ENCODE measurements around the gene VAPB. TPM values are rescaled to one million over a fixed set of nuclear protein-coding genes. Genes with fewer than 3 reads are reported as not detected.

Gene VAPB
- total RNA-seq, 1 experiment from 2014 or later = 51.1 TPM

DNA sequence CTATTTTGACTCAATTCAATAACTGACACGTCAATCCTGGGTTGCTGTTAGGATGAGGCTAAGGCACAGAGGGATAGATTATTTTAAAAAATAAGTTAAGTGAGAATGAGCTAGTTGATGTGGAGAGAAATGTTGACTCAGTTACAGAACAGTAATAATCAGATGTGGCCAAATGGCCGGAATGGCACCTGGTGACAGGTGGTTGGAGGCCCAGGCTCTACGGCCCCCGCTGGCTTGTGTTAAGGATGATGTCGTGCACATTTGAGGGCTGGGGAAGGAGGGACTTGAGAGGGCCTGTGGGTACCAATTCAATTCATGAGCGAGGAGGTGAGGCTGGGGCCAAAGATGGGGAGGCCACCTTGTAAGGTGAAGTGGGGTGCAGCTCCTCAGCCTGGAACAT is 94.4 kb downstream of the VAPB start:
- ChIA-PET POLR2A (no interaction called here), RAD21 (ENCODE audit: low non-redundant PET in 1 of 2, low total read pairs in 2 of 2, uncharacterized antibody in 2 of 2, unreplicated experiment in 2 of 2) (no interaction called here), CTCF (no interaction called here)
- Histone ChIP-seq H3K9me2 (ENCODE audit: insufficient read depth) (no peaks in the 10 kb centered on the region), H3K4me2 (ENCODE audit: low read length) (no peak overlapping the region), H3K9ac (ENCODE audit: low read length) (no peak overlapping the region), H3K9me3 (ENCODE audit: control insufficient read depth in 1 of 2, insufficient read depth in 1 of 2, low read depth in 1 of 2, low read length in 2 of 2) (peaks cover 8 to 13% of the 10 kb centered on the region in 2 experiments), H3K36me3 (ENCODE audit: control insufficient read depth in 1 of 2, insufficient read depth in 2 of 2, low read length in 2 of 2) (no peaks in the 10 kb centered on the region), H3K4me3 (replicated peaks in 1 of 2; ENCODE audit: low read depth in 1 of 2, low read length in 2 of 2) (no peak overlapping the region), H3K27me3 (ENCODE audit: insufficient read depth, low read length) (no peaks in the 10 kb centered on the region), H3K27ac (ENCODE audit: low read depth, low read length) (no peak overlapping the region), H2AFZ (ENCODE audit: low read depth, low read length, poor library complexity, severe bottlenecking) (no peak overlapping the region), H3K4me1 (ENCODE audit: control insufficient read depth in 1 of 2, insufficient read depth in 2 of 2, low read length in 2 of 2) (peaks cover 4 to 7% of the 10 kb centered on the region in 2 experiments), H3K79me2 (ENCODE audit: insufficient read depth, low read length) (no peaks in the 10 kb centered on the region), H4K20me1 (ENCODE audit: insufficient read depth) (no peaks in the 10 kb centered on the region)
- no TSS peak for BruUV-seq (replicated peaks)
- DNase-seq (ENCODE audit: low read depth, low spot score) = no peak
- TF ChIP-seq FOSL1 (IDR thresholded peaks at IDR 0.05; ENCODE audit: low read depth) (no peak), TCF7L2 (IDR thresholded peaks at IDR 0.05; ENCODE audit: borderline replicate concordance, extremely low read depth, insufficient read depth, insufficient read length) (no peak)
- no peak for ATAC-seq
- intact Hi-C loops (cut with micrococcal nuclease) = loop anchor here (5.0 to 10.0 kb wide), 4 partner anchors 169 to 919 kb away; partner anchors contain the start of genes NPEPL1 and STX16

- no peaks in the 10 kb centered on the region for H4K20me1 ChIP-seq (ENCODE audit: insufficient read depth)
- no peak for ATAC-seq
- DNase-seq (ENCODE audit: low read depth, low spot score) = no peak
- ChIA-PET CTCF (no interaction called here), POLR2A (no interaction called here), RAD21 (ENCODE audit: low non-redundant PET in 1 of 2, low total read pairs in 2 of 2, uncharacterized antibody in 2 of 2, unreplicated experiment in 2 of 2) (no interaction called here)
- no peak overlapping the region for H2AFZ ChIP-seq (ENCODE audit: low read depth, low read length, poor library complexity, severe bottlenecking)
- H3K4me1 ChIP-seq (ENCODE audit: control insufficient read depth in 1 of 2, insufficient read depth in 2 of 2, low read length in 2 of 2) = peaks cover 3 to 4% of the 10 kb centered on the region in 2 experiments; a peak in 3 of 4 replicates
- no peaks in the 10 kb centered on the region for H3K36me3 ChIP-seq (ENCODE audit: control insufficient read depth in 1 of 2, insufficient read depth in 2 of 2, low read length in 2 of 2)
- no peak overlapping the region for H3K9ac ChIP-seq (ENCODE audit: low read length)
- no peaks in the 10 kb centered on the region for H3K9me2 ChIP-seq (ENCODE audit: insufficient read depth)
- H3K9me3 ChIP-seq (ENCODE audit: control insufficient read depth in 1 of 2, insufficient read depth in 1 of 2, low read depth in 1 of 2, low read length in 2 of 2) = peaks cover 8 to 16% of the 10 kb centered on the region in 2 experiments
- intact Hi-C loops (cut with micrococcal nuclease) = loop anchor here (10.0 kb wide), 1 partner anchor 739 kb away; no protein-coding TSS in a partner anchor
- H3K4me2 ChIP-seq (ENCODE audit: low read length) = no peak overlapping the region
- no peak overlapping the region for H3K27ac ChIP-seq (ENCODE audit: low read depth, low read length)
- no peaks in the 10 kb centered on the region for H3K79me2 ChIP-seq (ENCODE audit: insufficient read depth, low read length)
- BruUV-seq (replicated peaks) = no TSS peak
- no peak overlapping the region for H3K4me3 ChIP-seq (replicated peaks in 1 of 2; ENCODE audit: low read depth in 1 of 2, low read length in 2 of 2)
- H3K27me3 ChIP-seq (ENCODE audit: insufficient read depth, low read length) = no peaks in the 10 kb centered on the region
- TF ChIP-seq ELF1 (IDR thresholded peaks at IDR 0.05; ENCODE audit: borderline replicate concordance, low read depth) = no peak
- no peak for TF ChIP-seq POLR2A (IDR thresholded peaks at IDR 0.05; ENCODE audit: borderline replicate concordance, extremely low read depth, insufficient read depth, insufficient read length)
- TF ChIP-seq ZNF274 (IDR thresholded peaks at IDR 0.05; ENCODE audit: low read depth, low read length) = no peak
- no peak for TF ChIP-seq CEBPB (IDR thresholded peaks at IDR 0.05; ENCODE audit: low read depth)
- no peak for TF ChIP-seq REST (IDR thresholded peaks at IDR 0.05; ENCODE audit: low read depth)
- TF ChIP-seq EZH2 (IDR thresholded peaks at IDR 0.05) = no peak
- no peak for TF ChIP-seq EZH2phosphoT487 (IDR thresholded peaks at IDR 0.05; ENCODE audit: borderline replicate concordance)
- TF ChIP-seq CTCF (IDR thresholded peaks at IDR 0.05 in 2 of 3, conservative IDR thresholded peaks at IDR 0.05 in 1 of 3; ENCODE audit: borderline replicate concordance in 1 of 3, insufficient read depth in 1 of 3, low read depth in 2 of 3, low read length in 2 of 3) = no peak
- TF ChIP-seq, protein P1, sequence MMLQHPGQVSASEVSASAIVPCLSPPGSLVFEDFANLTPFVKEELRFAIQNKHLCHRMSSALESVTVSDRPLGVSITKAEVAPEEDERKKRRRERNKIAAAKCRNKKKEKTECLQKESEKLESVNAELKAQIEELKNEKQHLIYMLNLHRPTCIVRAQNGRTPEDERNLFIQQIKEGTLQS (IDR thresholded peaks at IDR 0.05) = no peak
- no peak for TF ChIP-seq FOSL1 (IDR thresholded peaks at IDR 0.05; ENCODE audit: low read depth)
- TF ChIP-seq RAD21 (IDR thresholded peaks at IDR 0.05; ENCODE audit: low read depth) = no peak
- no peak for TF ChIP-seq POLR2AphosphoS5 (IDR thresholded peaks at IDR 0.05; ENCODE audit: low read depth, low read length)
- TF ChIP-seq CBX3 (IDR thresholded peaks at IDR 0.05; ENCODE audit: low read depth) = no peak
- no peak for TF ChIP-seq TCF7L2 (IDR thresholded peaks at IDR 0.05; ENCODE audit: borderline replicate concordance, extremely low read depth, insufficient read depth, insufficient read length)
- no peak for TF ChIP-seq SP1 (IDR thresholded peaks at IDR 0.05; ENCODE audit: low read depth)
- no peak for TF ChIP-seq ZFX (IDR thresholded peaks at IDR 0.05)
- no peak for TF ChIP-seq SIN3A (IDR thresholded peaks at IDR 0.05; ENCODE audit: low read depth)
Measured at GRCh38 chr20:58485393-58485792, 96.4 kb downstream of the VAPB start.
